Ishikawa (cell line): ENCODE results near the gene TFCP2L1.

Source experiments
- CEBPB ChIP-seq: IDR thresholded peaks from 2 replicates; pipeline ENCODE4 v1.6.1; 2012
- CREB1 ChIP-seq: IDR thresholded peaks from 2 replicates; pipeline ENCODE4 v1.6.1; 2012; ENCODE audit warnings: low read depth
- EGR1 ChIP-seq: IDR thresholded peaks from 2 replicates; pipeline ENCODE4 v1.6.1; 2012
- EP300 ChIP-seq: IDR thresholded peaks from 2 replicates; pipeline ENCODE4 v1.6.1; 2012; ENCODE audit warnings: borderline replicate concordance
- FOXM1 ChIP-seq: IDR thresholded peaks from 2 replicates; pipeline ENCODE4 v1.6.1; 2012; ENCODE audit warnings: low read depth, borderline replicate concordance
- MAX ChIP-seq: IDR thresholded peaks from 2 replicates; pipeline ENCODE4 v1.6.1; 2012
- NFIC ChIP-seq: IDR thresholded peaks from 2 replicates; pipeline ENCODE4 v1.6.1; 2012
- RAD21 ChIP-seq: IDR thresholded peaks from 2 replicates; pipeline ENCODE4 v1.6.1; 2012; ENCODE audit warnings: low read depth
- REST ChIP-seq: IDR thresholded peaks from 2 replicates; pipeline ENCODE4 v1.6.1; 2012; ENCODE audit warnings: low read depth, mild to moderate bottlenecking
- TAF1 ChIP-seq: IDR thresholded peaks from 2 replicates; pipeline ENCODE4 v1.6.1; 2012; ENCODE audit warnings: low read depth, mild to moderate bottlenecking
- TCF12 ChIP-seq: IDR thresholded peaks from 2 replicates; pipeline ENCODE4 v1.6.1; 2012; ENCODE audit warnings: low read depth
- TEAD4 ChIP-seq: IDR thresholded peaks from 2 replicates; pipeline ENCODE4 v1.6.1; 2012
- USF1 ChIP-seq: IDR thresholded peaks from 2 replicates; pipeline ENCODE4 v1.6.1; 2012
- YY1 ChIP-seq: IDR thresholded peaks from 2 replicates; pipeline ENCODE4 v1.6.1; 2012; ENCODE audit warnings: low read depth
- ZBTB7A ChIP-seq: IDR thresholded peaks from 2 replicates; pipeline ENCODE4 v1.6.1; 2012; ENCODE audit warnings: low read depth

TFCP2L1 gene

GRCh38 chr2:121255358-121255757 is 29.6 kb downstream of the TFCP2L1 start:
- TF ChIP-seq RAD21 (no peak), MAX (no peak), CREB1 (no peak)

GRCh38 chr2:121254748-121255147 is 30.3 kb downstream of the TFCP2L1 start:
- no peak for TF ChIP-seq TCF12
- TF ChIP-seq TAF1, result no peak
- no peak for TF ChIP-seq FOXM1

- TF ChIP-seq YY1, result no peak
- no peak for TF ChIP-seq USF1
- TF ChIP-seq TAF1, result no peak
Observed at GRCh38 chr2:121253674-121254240, 31.2 kb downstream of the TFCP2L1 start.

GRCh38 chr2:121253021-121253673 is 31.9 kb downstream of the TFCP2L1 start:
- no peak for TF ChIP-seq TEAD4
- TF ChIP-seq EGR1, result no peak
- TF ChIP-seq TCF12, result no peak
- TF ChIP-seq NFIC, result no peak
- TF ChIP-seq EP300, result no peak
- no peak for TF ChIP-seq REST
- TF ChIP-seq TAF1, result no peak
- TF ChIP-seq FOXM1, result no peak
- no peak for TF ChIP-seq YY1
- no peak for TF ChIP-seq RAD21
- no peak for TF ChIP-seq MAX
- no peak for TF ChIP-seq USF1
- TF ChIP-seq CEBPB, result no peak
- TF ChIP-seq ZBTB7A, result no peak
- TF ChIP-seq CREB1, result no peak

GRCh38 chr2:121251497-121251896 is 33.5 kb downstream of the TFCP2L1 start:
- no peak for TF ChIP-seq EGR1
- TF ChIP-seq TEAD4, result no peak
- no peak for TF ChIP-seq USF1
- TF ChIP-seq NFIC, result no peak
- TF ChIP-seq CREB1, result no peak
- no peak for TF ChIP-seq YY1
- TF ChIP-seq MAX, result no peak

- TF ChIP-seq REST (no peak), FOXM1 (no peak), TAF1 (no peak), TEAD4 (no peak), ZBTB7A (no peak), CREB1 (no peak), YY1 (no peak), EGR1 (no peak), MAX (no peak), EP300 (no peak)
Observed at GRCh38 chr2:121248766-121249343, 36.1 kb downstream of the TFCP2L1 start.
